Neural progenitor cell (in vitro differentiated cells): Measurements from ENCODE around the gene PPP2R5C. TPM values are rescaled to one million over a fixed set of nuclear protein-coding genes. Genes with fewer than 3 reads are reported as not detected.

Source experiments
- DNase-seq: peaks from one replicate; pipeline ENCODE4 v3.0.0-alpha.2; 2016; ENCODE audit warnings: low spot score
- H2AFZ ChIP-seq: fragments of 200-600 bp; sonication (generic); replicated peaks from 2 replicates; pipeline ENCODE4 v1.6.1; 2016; ENCODE audit warnings: antibody characterized with exemption
- H3F3A ChIP-seq: fragments of 200-600 bp; sonication (generic); 2 replicates; pipeline ENCODE4 v1.6.1; 2016; ENCODE audit warnings: antibody characterized with exemption, low read depth
- H3K27ac ChIP-seq: fragments of 200-600 bp; sonication (generic); 2 replicates; pipeline ENCODE4 v1.5.1; 2016; ENCODE audit warnings: mild to moderate bottlenecking
- H3K27me3 ChIP-seq: fragments of 200-600 bp; sonication (generic); 2 replicates; pipeline ENCODE4 v1.6.1; 2016; ENCODE audit warnings: mild to moderate bottlenecking, moderate library complexity
- H3K36me3 ChIP-seq: fragments of 200-600 bp; sonication (generic); 2 replicates; pipeline ENCODE4 v1.5.1; 2016
- H3K4me1 ChIP-seq: fragments of 200-600 bp; sonication (generic); 2 replicates; pipeline ENCODE4 v1.6.1; 2016; ENCODE audit warnings: mixed run types
- H3K4me2 ChIP-seq: fragments of 200-600 bp; sonication (generic); 2 replicates; pipeline ENCODE4 v1.6.1; 2016
- H3K4me3 ChIP-seq: fragments of 200-600 bp; sonication (generic); 2 replicates; pipeline ENCODE4 v1.5.1; 2016
- H3K79me2 ChIP-seq: fragments of 200-600 bp; sonication (generic); 2 replicates; pipeline ENCODE4 v1.6.1; 2016; ENCODE audit warnings: low read depth
- H3K9ac ChIP-seq: fragments of 200-600 bp; sonication (generic); 2 replicates; pipeline ENCODE4 v1.6.1; 2016
- H3K9me3 ChIP-seq: fragments of 200-600 bp; sonication (generic); 2 replicates; pipeline ENCODE4 v1.5.1; 2016; ENCODE audit warnings: low read depth
- H4K20me1 ChIP-seq: fragments of 200-600 bp; sonication (generic); 2 replicates; pipeline ENCODE4 v1.6.1; 2016; ENCODE audit warnings: low read depth
- H3K27ac Mint-ChIP-seq: 3 replicates; pipeline ENCODE4 v1.8.0; 2021; ENCODE audit warnings: mixed read lengths
- H3K27me3 Mint-ChIP-seq: 2 replicates; pipeline ENCODE4 v1.8.0; 2022; ENCODE audit warnings: low read depth, mild to moderate bottlenecking, inconsistent platforms, moderate library complexity, mixed read lengths; ENCODE audit not compliant: insufficient read depth
- H3K36me3 Mint-ChIP-seq: 3 replicates; pipeline ENCODE4 v1.8.0; 2021; ENCODE audit warnings: mixed read lengths
- H3K4me1 Mint-ChIP-seq: 3 replicates; pipeline ENCODE4 v1.8.0; 2021; ENCODE audit warnings: mixed read lengths
- H3K4me3 Mint-ChIP-seq: 3 replicates; pipeline ENCODE4 v1.8.0; 2021; ENCODE audit warnings: mild to moderate bottlenecking, moderate library complexity, mixed read lengths
- H3K9me3 Mint-ChIP-seq: 3 replicates; pipeline ENCODE4 v1.8.0; 2020; ENCODE audit warnings: mixed read lengths
- CTCF ChIP-seq: fragments of 200-600 bp; sonication (generic); IDR thresholded peaks from 2 replicates; pipeline ENCODE4 v1.5.1; 2017; ENCODE audit warnings: antibody characterized with exemption, mild to moderate bottlenecking
- EZH2 ChIP-seq: fragments of 200-600 bp; sonication (generic); IDR thresholded peaks from 2 replicates; pipeline ENCODE4 v1.6.1; 2017; ENCODE audit warnings: antibody characterized with exemption, mild to moderate bottlenecking, moderate library complexity
- EZH2phosphoT487 ChIP-seq: fragments of 200-600 bp; sonication (generic); IDR thresholded peaks from 2 replicates; pipeline ENCODE4 v1.6.1; 2017; ENCODE audit warnings: antibody characterized with exemption
- total RNA-seq: library from RNA; depleted of rRNA; stranded (reverse); fragments of >200 nt; gene quantifications from 2 replicates; pipeline ENCODE4 v1.2.3, GENCODE V29; 2015; ENCODE audit warnings: low replicate concordance

PPP2R5C gene
- total RNA-seq, 1 donor from 2014 or later: 183 TPM

GRCh38 chr14:101915871-101916815, 154.6 kb downstream of the PPP2R5C start:
- Histone ChIP-seq H3K36me3 (peaks cover 4% of the 10 kb centered on the region), H3K4me3 (no peak overlapping the region), H3K79me2 (no peaks in the 10 kb centered on the region), H3K27me3 (no peaks in the 10 kb centered on the region), H3K9ac (no peak overlapping the region), H3K27ac (peak overlapping the region; percentile 68), H2AFZ (no peak overlapping the region), H3K4me1 (peaks cover 17% of the 10 kb centered on the region), H4K20me1 (no peaks in the 10 kb centered on the region), H3F3A (peaks cover 8% of the 10 kb centered on the region), H3K4me2 (no peak overlapping the region), H3K9me3 (no peaks in the 10 kb centered on the region)
- TF ChIP-seq CTCF: no peak
- no peak for TF ChIP-seq EZH2
- TF ChIP-seq EZH2phosphoT487: no peak
- H3K4me1 Mint-ChIP-seq: peaks cover 33% of the 10 kb centered on the region
- H3K4me3 Mint-ChIP-seq: no peak overlapping the region
- peaks cover 8% of the 10 kb centered on the region for H3K36me3 Mint-ChIP-seq
- no peak overlapping the region for H3K27ac Mint-ChIP-seq
- H3K27me3 Mint-ChIP-seq: peaks cover 8% of the 10 kb centered on the region
- no peaks in the 10 kb centered on the region for H3K9me3 Mint-ChIP-seq
- no peak for DNase-seq

GRCh38 chr14:101916816-101917412, 155.4 kb downstream of the PPP2R5C start:
- Histone ChIP-seq H4K20me1 (no peaks in the 10 kb centered on the region), H3K4me1 (peaks cover 17% of the 10 kb centered on the region), H2AFZ (no peak overlapping the region), H3K9ac (no peak overlapping the region), H3K27ac (peak overlapping the region; percentile 68), H3K79me2 (no peaks in the 10 kb centered on the region), H3K27me3 (no peaks in the 10 kb centered on the region), H3K9me3 (no peaks in the 10 kb centered on the region), H3K36me3 (peaks cover 4% of the 10 kb centered on the region), H3F3A (peaks cover 8% of the 10 kb centered on the region), H3K4me3 (no peak overlapping the region), H3K4me2 (no peak overlapping the region)
- DNase-seq: no peak
- no peak for TF ChIP-seq EZH2phosphoT487
- no peak for TF ChIP-seq CTCF
- no peak for TF ChIP-seq EZH2
- H3K36me3 Mint-ChIP-seq: peaks cover 8% of the 10 kb centered on the region
- H3K4me1 Mint-ChIP-seq: peaks cover 33% of the 10 kb centered on the region
- H3K4me3 Mint-ChIP-seq: no peak overlapping the region
- H3K9me3 Mint-ChIP-seq: no peaks in the 10 kb centered on the region
- H3K27ac Mint-ChIP-seq: peak overlapping the region; percentile 32
- peaks cover 9% of the 10 kb centered on the region for H3K27me3 Mint-ChIP-seq

- Histone ChIP-seq H2AFZ (no peak overlapping the region), H3K9ac (no peak overlapping the region), H3K4me3 (no peak overlapping the region), H3K4me1 (peaks cover 17% of the 10 kb centered on the region), H3K79me2 (no peaks in the 10 kb centered on the region), H3K27me3 (no peaks in the 10 kb centered on the region), H3K36me3 (peaks cover 4% of the 10 kb centered on the region), H3K9me3 (no peaks in the 10 kb centered on the region), H4K20me1 (no peaks in the 10 kb centered on the region), H3K27ac (peak overlapping the region; percentile 50), H3F3A (peaks cover 8% of the 10 kb centered on the region), H3K4me2 (peak overlapping the region; percentile 52)
- H3K27me3 Mint-ChIP-seq: peaks cover 9% of the 10 kb centered on the region
- peaks cover 33% of the 10 kb centered on the region for H3K4me1 Mint-ChIP-seq
- DNase-seq: no peak
- TF ChIP-seq EZH2phosphoT487 (no peak), EZH2 (no peak), CTCF (no peak)
- peaks cover 9% of the 10 kb centered on the region for H3K36me3 Mint-ChIP-seq
- no peaks in the 10 kb centered on the region for H3K9me3 Mint-ChIP-seq
- H3K27ac Mint-ChIP-seq: peak overlapping the region; percentile 32
- H3K4me3 Mint-ChIP-seq: no peak overlapping the region
Measured at GRCh38 chr14:101917413-101918017, 156.0 kb downstream of the PPP2R5C start.
